ENCODE data around the gene KRT1. TPM values are rescaled to one million over a fixed set of nuclear protein-coding genes. Genes with fewer than 3 reads are reported as not detected.

Gene KRT1
- polyA plus RNA-seq, 1 of the 3 experiments (the other 2 are of a cell fraction): not detected

DNA sequence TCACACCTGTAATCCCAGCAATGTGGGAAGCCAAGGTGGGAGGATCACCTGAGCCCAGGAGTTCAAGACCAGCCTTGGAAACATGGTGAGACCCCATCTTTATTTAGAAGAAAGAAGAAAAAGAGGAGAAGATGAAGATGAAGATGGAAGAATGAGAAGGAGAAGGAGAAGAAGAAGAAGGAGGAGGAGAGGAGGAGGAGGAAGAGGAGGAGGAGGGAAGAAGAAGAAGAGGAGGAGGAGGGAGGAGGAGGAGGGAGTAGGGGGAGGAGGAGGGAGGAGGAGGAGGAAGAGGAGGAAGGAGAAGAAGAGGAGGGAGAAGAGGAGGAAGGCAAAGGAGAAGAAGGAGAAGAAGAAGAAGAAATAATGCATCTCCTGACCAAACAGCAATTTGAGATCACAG, 9.0 kb upstream of the KRT1 start:
- Histone ChIP-seq H3K9me3 (no peaks in the 10 kb centered on the region), H3K9ac (no peak overlapping the region), H3K4me2 (no peak overlapping the region), H3K36me3 (replicated peaks in 1 of 2; ENCODE audit: control insufficient read depth in 1 of 2, insufficient read depth in 2 of 2, low read length in 1 of 2) (no peaks in the 10 kb centered on the region), H2AFZ (ENCODE audit: low read depth) (no peak overlapping the region), H3K27ac (ENCODE audit: low read depth in 2 of 2, low read length in 1 of 2) (no peak overlapping the region), H3K27me3 (ENCODE audit: insufficient read depth) (peaks cover 52% of the 10 kb centered on the region), H3K79me2 (ENCODE audit: insufficient read depth) (no peaks in the 10 kb centered on the region), H3K9me2 (no peaks in the 10 kb centered on the region), H4K20me1 (ENCODE audit: insufficient read depth) (no peaks in the 10 kb centered on the region), H3F3A (replicated peaks; ENCODE audit: insufficient read depth) (no peaks in the 10 kb centered on the region), H3K4me1 (ENCODE audit: control insufficient read depth in 1 of 2, insufficient read depth in 2 of 2, low read depth in 1 of 2, low read length in 1 of 2) (peaks cover 0 to 13% of the 10 kb centered on the region in 2 experiments; a peak in 1 of 4 replicates), H3K4me3 (ENCODE audit: low read depth in 2 of 2, low read length in 1 of 2) (no peak overlapping the region)
- CTCF ChIA-PET: no interaction called here
- no peak for DNase-seq
- POLR2A ChIA-PET: interaction anchor here (1.3 kb wide), 1 partner anchor 8 kb away, joined by 3 read pairs; the partner anchor contains the start of gene KRT1
- TF ChIP-seq RXRA (IDR thresholded peaks at IDR 0.05; ENCODE audit: borderline replicate concordance, low read depth): no peak
- TF ChIP-seq RFX5 (IDR thresholded peaks at IDR 0.05; ENCODE audit: low read length): no peak
- no peak for TF ChIP-seq FOSL2 (IDR thresholded peaks at IDR 0.05; ENCODE audit: borderline replicate concordance, low read depth)
- TF ChIP-seq ELF1 (IDR thresholded peaks at IDR 0.05): no peak
- TF ChIP-seq NFIC (IDR thresholded peaks at IDR 0.05; ENCODE audit: borderline replicate concordance): no peak
- no peak for TF ChIP-seq RAD21 (IDR thresholded peaks at IDR 0.05; ENCODE audit: low read length)
- no peak for TF ChIP-seq SMC3 (IDR thresholded peaks at IDR 0.05; ENCODE audit: low read depth, low read length)
- TF ChIP-seq NRF1 (IDR thresholded peaks at IDR 0.05; ENCODE audit: low read depth, low read length): no peak
- no peak for TF ChIP-seq FOXM1 (IDR thresholded peaks at IDR 0.05; ENCODE audit: low read depth)
- TF ChIP-seq, protein P1, sequence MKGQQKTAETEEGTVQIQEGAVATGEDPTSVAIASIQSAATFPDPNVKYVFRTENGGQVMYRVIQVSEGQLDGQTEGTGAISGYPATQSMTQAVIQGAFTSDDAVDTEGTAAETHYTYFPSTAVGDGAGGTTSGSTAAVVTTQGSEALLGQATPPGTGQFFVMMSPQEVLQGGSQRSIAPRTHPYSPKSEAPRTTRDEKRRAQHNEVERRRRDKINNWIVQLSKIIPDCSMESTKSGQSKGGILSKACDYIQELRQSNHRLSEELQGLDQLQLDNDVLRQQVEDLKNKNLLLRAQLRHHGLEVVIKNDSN (IDR thresholded peaks at IDR 0.05; ENCODE audit: borderline replicate concordance, low read depth): no peak
- no peak for TF ChIP-seq TEAD4 (IDR thresholded peaks at IDR 0.05; ENCODE audit: borderline replicate concordance, insufficient read depth)
- TF ChIP-seq TAF1 (IDR thresholded peaks at IDR 0.05; ENCODE audit: borderline replicate concordance, low read depth, low read length): no peak
- TF ChIP-seq PBX3 (IDR thresholded peaks at IDR 0.05): no peak
- TF ChIP-seq POLR2AphosphoS5 (IDR thresholded peaks at IDR 0.05; ENCODE audit: low read depth, low read length): no peak
- no peak for TF ChIP-seq EP300 (IDR thresholded peaks at IDR 0.05; ENCODE audit: borderline replicate concordance in 1 of 2, low read depth in 1 of 2, low read length in 1 of 2)

DNA sequence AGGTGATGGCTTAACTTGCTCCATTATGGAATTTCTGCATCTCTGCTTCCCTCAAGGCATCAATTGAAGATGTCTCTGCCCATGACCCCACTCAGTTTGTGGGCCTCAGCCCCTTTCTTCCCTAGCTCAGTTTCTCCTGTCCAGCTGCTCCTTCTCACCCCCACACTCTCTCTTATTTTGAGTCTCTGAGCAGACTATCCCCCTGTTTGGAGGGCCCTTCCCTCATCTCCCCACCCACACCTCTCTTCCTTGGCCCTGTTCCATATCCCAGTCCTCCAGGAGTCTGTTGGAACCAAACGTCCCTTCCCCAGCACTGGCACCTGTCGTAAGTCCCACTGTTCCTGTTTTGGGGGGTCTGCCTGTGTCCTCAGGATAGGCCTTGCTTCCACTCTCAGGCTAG, 8.3 kb upstream of the KRT1 start:
- CTCF ChIA-PET: no interaction called here
- WGBS (ENCODE audit: low lambda C conversion rate): 0% methylated on average over 2 of the region's 2 CpGs
- H3K27me3 ChIP-seq (ENCODE audit: insufficient read depth): peaks cover 59% of the 10 kb centered on the region
- no peaks in the 10 kb centered on the region for H3K9me3 ChIP-seq
- H3K36me3 ChIP-seq (replicated peaks in 1 of 2; ENCODE audit: control insufficient read depth in 1 of 2, insufficient read depth in 2 of 2, low read length in 1 of 2): no peaks in the 10 kb centered on the region
- H3K4me1 ChIP-seq (ENCODE audit: control insufficient read depth in 1 of 2, insufficient read depth in 2 of 2, low read depth in 1 of 2, low read length in 1 of 2): peaks cover 0 to 13% of the 10 kb centered on the region in 2 experiments; a peak in 1 of 4 replicates
- H3K9me2 ChIP-seq: no peaks in the 10 kb centered on the region
- no peak overlapping the region for H3K27ac ChIP-seq (ENCODE audit: low read depth in 2 of 2, low read length in 1 of 2)
- no peaks in the 10 kb centered on the region for H3K79me2 ChIP-seq (ENCODE audit: insufficient read depth)
- no peaks in the 10 kb centered on the region for H3F3A ChIP-seq (replicated peaks; ENCODE audit: insufficient read depth)
- H2AFZ ChIP-seq (ENCODE audit: low read depth): no peak overlapping the region
- no peak overlapping the region for H3K4me3 ChIP-seq (ENCODE audit: low read depth in 2 of 2, low read length in 1 of 2)
- no peaks in the 10 kb centered on the region for H4K20me1 ChIP-seq (ENCODE audit: insufficient read depth)
- H3K4me2 ChIP-seq: no peak overlapping the region
- no peak for DNase-seq
- no peak overlapping the region for H3K9ac ChIP-seq
- POLR2A ChIA-PET: no interaction called here
- TF ChIP-seq NFIC (IDR thresholded peaks at IDR 0.05; ENCODE audit: borderline replicate concordance) (no peak), PBX3 (IDR thresholded peaks at IDR 0.05) (no peak), FOXJ3 (CRISPR knock-in tag; IDR thresholded peaks at IDR 0.05) (no peak), GABPA (IDR thresholded peaks at IDR 0.05; ENCODE audit: low read depth) (no peak), POLR2AphosphoS5 (IDR thresholded peaks at IDR 0.05; ENCODE audit: low read depth, low read length) (no peak), TEAD4 (IDR thresholded peaks at IDR 0.05; ENCODE audit: borderline replicate concordance, insufficient read depth) (no peak), EZH2phosphoT487 (IDR thresholded peaks at IDR 0.05; ENCODE audit: borderline replicate concordance, low read depth) (no peak), RCOR1 (IDR thresholded peaks at IDR 0.05; ENCODE audit: low read length) (no peak)
- TF ChIP-seq, protein P1 (IDR thresholded peaks at IDR 0.05; ENCODE audit: borderline replicate concordance, low read depth): no peak
- TF ChIP-seq, protein P2, sequence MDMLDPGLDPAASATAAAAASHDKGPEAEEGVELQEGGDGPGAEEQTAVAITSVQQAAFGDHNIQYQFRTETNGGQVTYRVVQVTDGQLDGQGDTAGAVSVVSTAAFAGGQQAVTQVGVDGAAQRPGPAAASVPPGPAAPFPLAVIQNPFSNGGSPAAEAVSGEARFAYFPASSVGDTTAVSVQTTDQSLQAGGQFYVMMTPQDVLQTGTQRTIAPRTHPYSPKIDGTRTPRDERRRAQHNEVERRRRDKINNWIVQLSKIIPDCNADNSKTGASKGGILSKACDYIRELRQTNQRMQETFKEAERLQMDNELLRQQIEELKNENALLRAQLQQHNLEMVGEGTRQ (IDR thresholded peaks at IDR 0.05; ENCODE audit: borderline replicate concordance, low read depth, low read length): no peak
